OCI-LY1 (cell line): ENCODE measurements around the gene CLOCK.

Experiments used
- H2AFZ ChIP-seq: fragments of 200-600 bp; sonication (generic), shearing (Covaris generic); 2 replicates; pipeline ENCODE4 v1.6.0; 2014; ENCODE audit warnings: antibody characterized with exemption, mild to moderate bottlenecking, low read length
- H3F3A ChIP-seq: fragments of 200-600 bp; sonication (generic), shearing (Covaris generic); 2 replicates; pipeline ENCODE4 v1.6.0; 2014; ENCODE audit warnings: mild to moderate bottlenecking, antibody characterized with exemption, low read length, moderate library complexity; ENCODE audit not compliant: insufficient read depth
- H3K27ac ChIP-seq: fragments of 200-600 bp; sonication (generic); 2 replicates; pipeline ENCODE4 v1.5.1; 2014; ENCODE audit warnings: low read length, mixed run types, mild to moderate bottlenecking, low read depth; ENCODE audit not compliant: poor library complexity, severe bottlenecking
- H3K27me3 ChIP-seq: fragments of 200-600 bp; sonication (generic); 2 replicates; pipeline ENCODE4 v1.6.0; 2014; ENCODE audit warnings: antibody characterized with exemption, mild to moderate bottlenecking, low read length, moderate library complexity; ENCODE audit not compliant: insufficient read depth
- H3K36me3 ChIP-seq: fragments of 200-600 bp; sonication (generic); 2 replicates; pipeline ENCODE4 v1.6.1; 2014; ENCODE audit warnings: mild to moderate bottlenecking, antibody characterized with exemption, low read length, moderate library complexity, mixed read lengths; ENCODE audit not compliant: insufficient read depth
- H3K4me1 ChIP-seq: fragments of 200-600 bp; sonication (generic); 2 replicates; pipeline ENCODE4 v1.5.1; 2014; ENCODE audit warnings: mild to moderate bottlenecking, low read length, moderate library complexity; ENCODE audit not compliant: insufficient read depth, severe bottlenecking
- H3K4me2 ChIP-seq: fragments of 200-600 bp; sonication (generic), shearing (Covaris generic); 2 replicates; pipeline ENCODE4 v1.6.1; 2014; ENCODE audit warnings: low read length
- H3K4me3 ChIP-seq: fragments of 200-600 bp; sonication (generic); 2 replicates; pipeline ENCODE4 v1.5.1; 2014; ENCODE audit warnings: low read length, low read depth, mild to moderate bottlenecking, mixed read lengths; ENCODE audit not compliant: poor library complexity, severe bottlenecking
- H3K79me2 ChIP-seq: fragments of 200-600 bp; shearing (Covaris generic); 2 replicates; pipeline ENCODE4 v1.6.1; 2016; ENCODE audit warnings: mixed run types, low read length, mixed read lengths; ENCODE audit not compliant: insufficient read depth
- H3K9ac ChIP-seq: fragments of 200-600 bp; sonication (generic), shearing (Covaris generic); 2 replicates; pipeline ENCODE4 v1.6.1; 2014; ENCODE audit warnings: mild to moderate bottlenecking, low read length, mixed read lengths
- H3K9me2 ChIP-seq: fragments of 200-600 bp; sonication (generic), shearing (Covaris generic); 2 replicates; pipeline ENCODE4 v1.6.1; 2014; ENCODE audit warnings: low read depth, mild to moderate bottlenecking, low read length, mixed read lengths
- H3K9me3 ChIP-seq: fragments of 200-600 bp; shearing (Covaris generic); 2 replicates; pipeline ENCODE4 v1.6.1; 2014; ENCODE audit warnings: low read length, mixed read lengths
- H4K20me1 ChIP-seq: fragments of 200-600 bp; sonication (generic), shearing (Covaris generic); 2 replicates; pipeline ENCODE4 v1.6.0; 2016; ENCODE audit warnings: mild to moderate bottlenecking, low read length; ENCODE audit not compliant: insufficient read depth
- CTCF ChIP-seq: fragments of 200-600 bp; sonication (generic), shearing (Covaris generic); IDR thresholded peaks from 2 replicates; pipeline ENCODE4 v1.5.1; 2017; ENCODE audit warnings: mild to moderate bottlenecking, antibody characterized with exemption, low read length, moderate library complexity, mixed read lengths
- EZH2 ChIP-seq: fragments of 200-600 bp; sonication (generic), shearing (Covaris generic); IDR thresholded peaks from 2 replicates; pipeline ENCODE4 v1.8.0; 2017; ENCODE audit warnings: borderline replicate concordance, mixed run types, mild to moderate bottlenecking, antibody characterized with exemption, low read length, moderate library complexity, mixed read lengths

The CLOCK gene

DNA sequence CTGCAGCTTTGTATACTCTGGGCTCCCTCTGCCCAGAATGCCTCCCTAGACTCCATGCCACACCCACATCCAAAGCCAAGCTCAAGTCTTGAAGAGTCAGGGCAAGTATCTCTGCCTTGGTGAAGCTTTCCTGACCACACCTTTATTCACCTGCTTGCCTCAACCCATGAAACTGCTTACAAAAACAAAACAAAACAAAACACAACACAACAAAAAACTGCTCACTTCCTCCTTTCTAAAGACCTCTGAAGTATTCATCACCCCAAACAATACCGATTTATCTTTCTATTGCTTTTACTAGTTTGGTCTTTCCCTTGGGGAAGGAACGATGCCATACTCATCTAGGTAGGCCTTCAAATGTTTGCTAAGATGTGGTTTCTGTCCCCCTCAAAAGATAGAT lies 105.9 kb downstream of the CLOCK start:
- Histone ChIP-seq H3K4me1 (no peaks in the 10 kb centered on the region), H3K9me2 (no peaks in the 10 kb centered on the region), H3K27ac (no peak overlapping the region), H3K79me2 (no peaks in the 10 kb centered on the region), H3K9me3 (no peaks in the 10 kb centered on the region), H3K9ac (no peak overlapping the region), H2AFZ (no peak overlapping the region), H3K36me3 (peaks cover 9% of the 10 kb centered on the region; the same call in 1 of the 2 replicates), H3F3A (no peaks in the 10 kb centered on the region), H3K4me3 (no peak overlapping the region), H4K20me1 (no peaks in the 10 kb centered on the region), H3K4me2 (no peak overlapping the region), H3K27me3 (no peaks in the 10 kb centered on the region)
- TF ChIP-seq EZH2 (no peak), CTCF (no peak)

DNA sequence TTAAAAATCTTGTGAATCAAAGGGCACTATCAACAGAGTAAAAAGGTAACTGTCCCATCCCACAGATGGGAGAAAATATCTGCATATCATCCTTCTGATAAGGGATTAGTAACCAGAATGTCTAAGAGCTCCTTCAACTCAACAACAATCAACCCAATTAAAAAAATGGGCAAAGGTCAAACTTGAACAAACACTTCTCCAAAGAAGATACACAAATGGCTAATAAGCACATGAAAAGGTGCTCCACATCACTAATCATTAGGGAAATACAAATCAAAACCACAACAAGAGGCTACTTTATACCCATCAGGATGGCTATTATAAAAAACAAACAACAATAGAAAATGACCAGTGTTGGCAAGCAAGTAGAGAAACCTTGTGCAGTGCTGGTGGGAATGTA lies 107.7 kb downstream of the CLOCK start:
- H3K36me3 ChIP-seq: peaks cover 26% of the 10 kb centered on the region; the same call in 1 of the 2 replicates
- TF ChIP-seq EZH2 (no peak), CTCF (no peak)
- no peaks in the 10 kb centered on the region for H3F3A ChIP-seq

GRCh38 chr4:55438314-55438713 lies 108.4 kb downstream of the CLOCK start:
- no peaks in the 10 kb centered on the region for H3F3A ChIP-seq
- no peaks in the 10 kb centered on the region for H3K27me3 ChIP-seq
- H4K20me1 ChIP-seq: no peaks in the 10 kb centered on the region
- no peaks in the 10 kb centered on the region for H3K79me2 ChIP-seq
- peaks cover 32% of the 10 kb centered on the region; the same call in 1 of the 2 replicates for H3K36me3 ChIP-seq
- no peak overlapping the region for H3K4me3 ChIP-seq
- no peaks in the 10 kb centered on the region for H3K9me2 ChIP-seq
- no peak overlapping the region for H3K9ac ChIP-seq
- H3K4me1 ChIP-seq: no peaks in the 10 kb centered on the region
- H3K4me2 ChIP-seq: no peak overlapping the region
- no peak overlapping the region for H3K27ac ChIP-seq
- TF ChIP-seq CTCF: no peak
- TF ChIP-seq EZH2: no peak
- no peak overlapping the region for H2AFZ ChIP-seq
- H3K9me3 ChIP-seq: no peaks in the 10 kb centered on the region

More for the DNA sequence above, 107.7 kb downstream of the CLOCK start:
- no peaks in the 10 kb centered on the region for H4K20me1 ChIP-seq
- H3K27me3 ChIP-seq: no peaks in the 10 kb centered on the region
- no peak overlapping the region for H2AFZ ChIP-seq
- no peaks in the 10 kb centered on the region for H3K9me2 ChIP-seq
- no peak overlapping the region for H3K4me2 ChIP-seq
- H3K4me3 ChIP-seq: no peak overlapping the region
- H3K27ac ChIP-seq: no peak overlapping the region
- H3K9me3 ChIP-seq: no peaks in the 10 kb centered on the region
- H3K4me1 ChIP-seq: no peaks in the 10 kb centered on the region
- no peaks in the 10 kb centered on the region for H3K79me2 ChIP-seq
- no peak overlapping the region for H3K9ac ChIP-seq
